ENCODE measurements around the gene NF2. TPM values are rescaled to one million over a fixed set of nuclear protein-coding genes. Genes with fewer than 3 reads are reported as not detected.

Gene NF2
- total RNA-seq, 1 donor from 2014 or later = 110 TPM

- no peak for DNase-seq (ENCODE audit: low read depth)
- no peak overlapping the region for H3K4me3 ChIP-seq (ENCODE audit: low read depth, low read length)
- H3K27me3 ChIP-seq (ENCODE audit: control insufficient read depth, insufficient read depth, low read length) = no peaks in the 10 kb centered on the region
- H3K36me3 ChIP-seq (ENCODE audit: control insufficient read depth, insufficient read depth, low read length) = peaks cover 2% of the 10 kb centered on the region
- no peak for TF ChIP-seq CTCF (IDR thresholded peaks at IDR 0.05; ENCODE audit: insufficient read depth, low read length, poor library complexity, severe bottlenecking)
Measured at GRCh38 chr22:29668673-29669072, 65.2 kb downstream of the NF2 start.

- no peak overlapping the region for H3K4me3 ChIP-seq (ENCODE audit: low read depth, low read length)
- no peaks in the 10 kb centered on the region for H3K27me3 ChIP-seq (ENCODE audit: control insufficient read depth, insufficient read depth, low read length)
- no peak for DNase-seq (ENCODE audit: low read depth)
- peaks cover 5% of the 10 kb centered on the region for H3K36me3 ChIP-seq (ENCODE audit: control insufficient read depth, insufficient read depth, low read length)
- no peak for TF ChIP-seq CTCF (IDR thresholded peaks at IDR 0.05; ENCODE audit: insufficient read depth, low read length, poor library complexity, severe bottlenecking)
Measured at GRCh38 chr22:29670626-29671025, 67.2 kb downstream of the NF2 start.

- DNase-seq (ENCODE audit: low read depth) = no peak
- Histone ChIP-seq H3K36me3 (ENCODE audit: control insufficient read depth, insufficient read depth, low read length) (peaks cover 8% of the 10 kb centered on the region), H3K4me3 (ENCODE audit: low read depth, low read length) (no peak overlapping the region), H3K27me3 (ENCODE audit: control insufficient read depth, insufficient read depth, low read length) (no peaks in the 10 kb centered on the region)
- TF ChIP-seq CTCF (IDR thresholded peaks at IDR 0.05; ENCODE audit: insufficient read depth, low read length, poor library complexity, severe bottlenecking) = no peak
Measured at GRCh38 chr22:29673361-29674066, 70.1 kb downstream of the NF2 start.

- DNase-seq (ENCODE audit: low read depth) = no peak
- Histone ChIP-seq H3K4me3 (ENCODE audit: low read depth, low read length) (no peak overlapping the region), H3K36me3 (ENCODE audit: control insufficient read depth, insufficient read depth, low read length) (peaks cover 9% of the 10 kb centered on the region), H3K27me3 (ENCODE audit: control insufficient read depth, insufficient read depth, low read length) (no peaks in the 10 kb centered on the region)
- no peak for TF ChIP-seq CTCF (IDR thresholded peaks at IDR 0.05; ENCODE audit: insufficient read depth, low read length, poor library complexity, severe bottlenecking)
Measured at GRCh38 chr22:29674121-29674520, 70.7 kb downstream of the NF2 start.

GRCh38 chr22:29679316-29679715, 75.9 kb downstream of the NF2 start:
- H3K36me3 ChIP-seq (ENCODE audit: control insufficient read depth, insufficient read depth, low read length) = peaks cover 6% of the 10 kb centered on the region
- DNase-seq (ENCODE audit: low read depth) = no peak

More at GRCh38 chr22:29679316-29679715, 75.9 kb downstream of the NF2 start:
- no peak for TF ChIP-seq CTCF (IDR thresholded peaks at IDR 0.05; ENCODE audit: insufficient read depth, low read length, poor library complexity, severe bottlenecking)
- H3K4me3 ChIP-seq (ENCODE audit: low read depth, low read length) = no peak overlapping the region
- no peaks in the 10 kb centered on the region for H3K27me3 ChIP-seq (ENCODE audit: control insufficient read depth, insufficient read depth, low read length)
